Activated gamma-delta T cell treated with Interleukin-2 at 50 U/mL for 16 hours (primary cell): ENCODE data around the gene TMEM86B.
A peak's percentile ranks its signal among the peaks of the same experiment; 100 is the strongest.

Source experiments
- DNase-seq: peaks from one replicate; pipeline ENCODE4 v3.0.0-alpha.2; 2020

The TMEM86B gene, protein sequence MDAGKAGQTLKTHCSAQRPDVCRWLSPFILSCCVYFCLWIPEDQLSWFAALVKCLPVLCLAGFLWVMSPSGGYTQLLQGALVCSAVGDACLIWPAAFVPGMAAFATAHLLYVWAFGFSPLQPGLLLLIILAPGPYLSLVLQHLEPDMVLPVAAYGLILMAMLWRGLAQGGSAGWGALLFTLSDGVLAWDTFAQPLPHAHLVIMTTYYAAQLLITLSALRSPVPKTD

DNA sequence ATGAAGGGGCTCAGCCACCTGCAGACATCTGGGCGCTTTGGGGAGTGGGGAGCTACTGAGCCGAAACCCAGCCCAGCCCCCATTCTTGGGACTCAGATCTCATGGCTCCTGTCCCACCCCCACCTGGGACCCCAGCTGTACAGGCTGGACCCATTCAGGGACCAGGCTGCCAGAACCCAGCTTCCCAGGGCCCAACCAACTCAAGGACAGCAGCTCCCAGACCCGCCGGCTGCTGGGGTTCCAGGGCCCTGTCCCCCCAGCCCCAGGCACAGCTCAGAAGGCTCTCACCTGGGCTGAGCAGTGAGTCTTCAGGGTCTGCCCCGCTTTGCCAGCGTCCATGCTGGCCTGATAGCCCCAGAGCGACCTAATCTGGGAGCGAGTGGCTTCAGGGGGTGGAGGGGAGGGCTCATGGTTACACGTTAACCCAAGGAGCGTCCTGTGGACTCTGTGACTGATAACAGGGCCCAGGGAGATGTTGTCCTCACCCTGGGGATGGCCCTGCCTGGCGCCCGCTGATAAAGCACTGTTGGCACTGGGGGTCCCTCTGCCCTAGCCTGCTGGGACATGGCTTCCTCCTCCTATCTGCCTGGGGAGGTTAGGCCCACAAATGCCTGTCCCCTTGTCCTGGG is at the start of gene TMEM86B:
Gene TMEM86B (minus strand): TSS at position 361 of the 629 bp plus-strand sequence. CDS start 22 bp downstream, at position 339.
- DNase-seq, result no peak

DNA sequence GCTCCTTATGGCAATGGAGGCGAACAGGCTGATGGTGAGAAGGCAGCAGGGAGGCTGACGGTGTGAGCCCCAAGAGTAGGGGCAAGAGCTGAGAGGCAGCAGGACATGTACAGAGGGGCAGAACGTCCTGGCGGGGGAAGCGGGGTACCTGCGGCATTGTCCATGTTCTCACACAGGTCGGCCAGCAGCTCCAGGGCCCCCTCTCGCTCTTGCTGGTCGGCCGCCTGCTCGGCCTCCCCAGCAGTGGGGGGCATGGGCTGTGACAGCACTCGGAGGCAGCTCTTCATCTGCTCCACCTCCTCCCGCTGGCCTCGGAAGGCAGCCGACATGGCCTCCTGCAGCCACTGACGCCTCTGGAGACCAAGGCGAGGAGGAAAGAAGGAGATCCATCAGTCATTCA is 48.9 kb upstream of the TMEM86B start:
- no peak for DNase-seq

DNA sequence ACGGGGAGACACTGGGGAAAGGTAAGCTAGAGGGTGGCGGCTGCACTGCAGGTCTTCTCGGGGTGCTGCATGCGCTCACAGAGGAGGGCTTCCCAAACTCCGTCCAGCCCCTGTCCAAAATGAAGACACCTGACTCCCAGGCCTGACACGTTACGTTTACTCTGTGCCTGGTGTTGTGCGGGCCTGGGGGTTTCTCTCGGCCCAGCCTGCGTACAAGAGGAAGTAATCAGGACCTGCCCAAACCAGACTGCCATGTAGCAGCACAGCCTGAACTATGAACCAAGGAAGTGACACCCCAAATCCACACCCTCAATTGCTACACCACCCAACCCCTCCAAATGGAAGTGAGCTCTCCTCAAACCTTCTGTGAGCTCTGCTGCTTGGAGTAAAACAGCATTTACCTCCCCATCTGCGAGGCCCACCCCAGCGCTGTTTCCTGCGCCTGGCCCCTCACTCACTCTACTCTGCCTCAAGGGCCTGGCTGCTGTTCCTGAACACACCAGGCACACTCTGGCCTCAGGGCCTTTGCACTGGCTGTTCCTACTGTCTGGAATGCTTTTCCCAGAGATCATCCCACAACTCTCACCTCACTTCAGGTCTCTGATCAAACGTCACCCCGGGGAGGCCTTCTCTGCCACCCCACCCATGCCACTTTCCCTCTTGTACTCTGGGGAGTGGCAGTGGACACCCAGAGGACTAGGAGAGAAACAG is 48.3 kb upstream of the TMEM86B start:
- no peak for DNase-seq

DNA sequence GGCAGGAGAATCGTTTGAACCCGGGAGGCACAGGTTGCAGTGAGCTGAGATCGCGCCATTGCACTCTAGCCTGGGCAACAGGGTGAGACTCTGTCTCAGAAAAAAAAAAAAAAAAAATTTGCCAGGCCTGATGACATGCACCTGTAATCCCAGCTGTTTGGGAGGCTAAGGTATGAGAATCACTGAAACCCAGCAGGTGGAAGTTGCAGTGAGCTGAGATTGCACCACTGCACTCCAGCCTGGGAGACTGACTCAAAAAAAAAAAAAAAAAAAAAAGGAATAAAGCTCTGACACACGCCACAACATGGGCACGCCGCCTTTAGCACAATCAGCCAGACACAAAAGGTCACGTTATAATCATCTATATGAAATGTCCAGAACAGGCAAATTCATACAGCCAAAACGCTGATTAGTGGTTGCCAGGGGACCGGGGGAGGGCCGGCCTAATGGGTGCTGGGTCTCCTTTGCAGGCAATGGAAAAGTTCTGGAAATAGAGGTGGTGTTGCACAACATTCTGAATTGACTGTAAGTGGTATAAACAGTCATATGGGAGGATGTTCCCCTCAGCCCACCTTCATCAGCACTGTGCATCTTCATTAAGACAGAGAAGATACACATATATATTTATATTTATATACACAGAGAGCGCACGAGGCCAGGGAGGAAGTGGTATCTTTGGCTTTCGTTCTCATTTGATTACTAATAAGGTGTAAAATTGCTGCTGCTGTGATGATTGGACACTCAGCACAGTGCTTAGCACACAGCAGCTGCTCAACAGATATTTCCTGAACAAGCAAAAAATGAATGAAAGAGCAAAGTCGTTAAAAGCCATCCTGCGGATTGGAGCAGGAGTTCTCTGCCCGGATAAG is 47.5 kb upstream of the TMEM86B start:
- no peak for DNase-seq

DNA sequence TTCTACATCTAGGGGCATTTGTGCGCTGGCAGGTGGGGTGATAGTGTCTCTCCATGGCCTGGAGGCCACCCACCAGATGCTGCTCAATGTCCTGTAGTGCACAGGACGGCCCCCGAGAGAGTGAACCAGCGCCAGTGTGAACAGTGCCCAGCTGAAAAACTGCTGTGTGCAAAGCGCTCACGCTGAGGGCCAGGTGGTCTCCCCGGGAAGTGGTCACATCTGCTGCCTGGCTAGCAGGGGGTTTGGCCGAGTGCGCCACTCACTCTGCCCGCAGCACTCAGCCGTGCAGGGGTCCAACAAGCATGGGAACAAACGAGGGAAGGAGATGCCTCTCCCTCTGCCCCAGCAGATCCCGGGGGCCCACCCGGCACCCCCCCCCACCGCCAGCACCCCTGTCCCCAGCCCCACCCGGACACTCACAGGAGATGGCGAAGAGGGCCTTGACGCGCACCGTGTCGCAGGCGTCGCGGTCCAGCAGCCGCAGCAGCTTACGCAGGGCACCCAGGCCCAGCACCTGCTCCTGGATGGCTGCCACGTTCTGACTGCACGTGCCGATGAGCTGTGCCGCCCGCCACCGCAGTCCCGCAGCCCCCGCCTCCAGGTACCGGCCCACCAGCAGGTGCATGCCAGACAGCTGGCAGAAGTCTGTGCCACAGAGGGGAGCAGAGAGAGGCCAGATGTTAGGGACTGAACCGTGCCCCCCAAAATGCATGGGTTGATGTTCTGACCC is 45.6 kb upstream of the TMEM86B start:
- DNase-seq, result no peak

DNA sequence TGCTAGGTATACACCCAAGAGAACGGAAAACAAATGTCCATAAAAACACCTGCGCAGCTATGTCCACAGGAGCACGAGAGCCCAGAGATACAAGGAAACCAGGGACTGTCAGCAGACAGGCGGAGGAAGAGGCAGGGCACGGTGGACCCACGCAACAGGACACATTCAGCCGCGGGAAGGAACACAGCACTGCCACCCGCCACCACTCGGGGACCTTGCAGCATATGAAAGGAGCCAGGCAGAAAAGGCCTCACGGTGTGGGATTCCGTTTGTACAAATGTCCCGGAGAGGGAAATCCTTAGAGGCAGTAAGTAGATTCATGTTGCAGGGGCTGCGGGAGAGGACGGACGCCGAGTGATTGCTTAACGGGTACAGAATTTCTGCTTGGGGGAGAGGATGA is 43.6 kb upstream of the TMEM86B start:
- no peak for DNase-seq

DNA sequence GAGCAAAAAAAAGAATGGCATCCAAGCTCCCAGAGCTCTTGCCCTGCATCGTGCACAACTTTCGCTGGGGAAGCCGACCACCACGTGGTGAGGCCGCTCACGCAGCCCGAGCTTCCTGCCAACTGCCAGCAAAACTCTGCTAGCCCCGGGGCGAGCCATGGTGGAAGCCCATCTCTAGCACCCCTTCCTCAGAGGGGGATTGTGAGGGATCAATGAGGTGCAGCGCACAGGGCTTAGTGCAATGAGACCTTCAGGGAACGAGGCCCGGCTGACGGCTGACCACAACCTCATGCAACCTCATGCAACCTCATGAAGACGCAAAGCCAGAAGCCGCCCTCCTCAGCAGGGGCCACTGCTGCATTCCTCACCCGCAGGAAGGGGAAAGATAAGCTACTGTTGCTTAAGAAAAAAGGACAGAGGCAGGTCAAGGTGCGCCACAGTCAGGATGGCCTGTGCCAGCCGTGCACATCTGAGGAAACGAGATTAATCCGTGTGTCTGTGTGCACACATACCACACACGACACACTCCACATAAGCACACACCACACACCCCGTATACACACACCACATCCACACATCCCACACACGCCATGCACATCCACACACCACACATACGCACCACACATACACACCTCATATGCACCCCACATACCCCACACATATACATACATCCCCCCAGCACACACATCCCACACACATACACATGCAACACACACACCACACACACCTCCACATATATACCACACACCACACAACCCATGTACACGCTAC is 41.8 kb upstream of the TMEM86B start:
- DNase-seq, result no peak

DNA sequence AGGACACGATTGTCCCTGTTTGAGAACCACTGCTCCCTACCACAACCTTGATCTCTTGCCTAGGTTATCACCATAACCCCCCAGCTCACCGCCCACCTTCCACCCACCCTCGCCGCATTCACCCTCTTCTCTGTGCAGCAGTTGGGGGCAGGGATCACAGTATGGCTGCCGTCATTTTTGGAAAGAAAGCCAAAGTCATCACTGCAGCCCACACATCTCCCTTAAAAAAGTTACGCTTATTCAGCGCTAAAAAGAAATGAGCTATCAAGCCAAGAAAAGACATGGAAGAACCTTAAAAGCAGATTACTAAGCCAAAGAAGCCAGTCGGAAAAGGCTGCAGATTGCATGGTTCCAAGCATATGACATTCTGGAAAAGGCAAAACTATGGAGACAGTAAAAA is 40.7 kb upstream of the TMEM86B start:
- no peak for DNase-seq

DNA sequence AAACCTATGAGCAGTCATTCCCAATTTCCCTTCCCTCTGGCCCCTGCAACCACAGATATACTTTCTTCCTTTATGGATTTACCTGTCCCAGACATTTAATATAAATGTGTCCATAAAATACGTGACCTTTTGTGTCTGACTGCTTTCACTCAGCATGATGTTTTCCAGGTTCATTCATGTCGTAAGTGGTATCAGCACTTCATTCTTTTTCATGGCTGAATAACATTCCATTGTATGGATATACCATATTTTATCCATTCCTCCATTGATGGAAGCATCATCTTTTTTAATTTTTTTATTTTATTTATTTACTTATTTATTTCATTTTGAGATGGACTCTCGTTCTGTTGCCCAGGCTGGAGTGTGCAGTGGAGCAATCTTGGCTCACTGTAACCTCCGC is 38.3 kb upstream of the TMEM86B start:
- no peak for DNase-seq

DNA sequence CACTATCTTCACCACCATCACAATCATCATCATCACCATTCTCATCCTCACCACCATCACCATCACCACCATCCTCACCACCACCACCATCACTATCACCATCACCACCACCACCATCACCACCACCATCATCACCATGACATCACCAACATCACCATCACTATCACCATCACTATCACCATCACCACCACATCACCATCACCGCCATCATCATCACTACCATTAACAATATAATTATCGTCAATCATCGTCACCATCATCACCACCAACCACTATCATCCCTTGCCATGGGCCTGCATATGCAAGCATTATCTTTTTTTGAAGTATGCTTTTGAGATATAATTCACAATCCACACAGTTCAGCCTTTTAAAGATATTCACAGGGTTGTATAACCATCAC is 37.8 kb upstream of the TMEM86B start:
- DNase-seq, result no peak

DNA sequence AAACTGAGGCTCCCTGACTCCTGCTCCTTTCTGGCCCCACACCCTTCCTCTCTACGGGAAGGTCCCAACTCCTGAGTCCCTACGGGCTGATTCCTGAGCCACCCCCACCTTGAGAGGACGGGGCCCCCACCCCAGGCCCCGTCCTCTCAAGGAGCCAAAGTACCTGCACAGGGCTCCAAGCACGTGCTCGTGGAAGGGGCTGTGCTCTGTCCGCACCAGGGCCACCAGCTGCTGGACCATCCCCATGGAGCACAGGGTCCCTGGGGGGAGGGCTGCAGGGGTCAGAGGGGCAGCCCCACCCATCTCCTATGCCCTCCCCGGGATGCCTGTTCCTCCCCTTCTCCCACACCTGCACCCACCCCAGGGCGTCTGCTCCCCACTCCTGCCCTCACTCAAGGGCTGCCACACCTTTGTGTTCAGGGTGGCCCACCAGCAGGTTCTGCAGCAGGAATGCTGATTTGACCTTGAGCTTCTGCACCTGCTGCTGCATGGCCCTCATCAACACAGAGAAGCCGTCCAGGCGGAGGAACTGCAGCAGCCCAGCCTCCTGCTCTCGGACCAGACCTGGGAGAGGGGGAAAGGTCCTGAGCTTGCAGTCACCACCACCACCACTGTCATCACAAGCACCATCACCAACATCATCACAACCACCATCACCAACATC is 37.3 kb upstream of the TMEM86B start:
- no peak for DNase-seq

DNA sequence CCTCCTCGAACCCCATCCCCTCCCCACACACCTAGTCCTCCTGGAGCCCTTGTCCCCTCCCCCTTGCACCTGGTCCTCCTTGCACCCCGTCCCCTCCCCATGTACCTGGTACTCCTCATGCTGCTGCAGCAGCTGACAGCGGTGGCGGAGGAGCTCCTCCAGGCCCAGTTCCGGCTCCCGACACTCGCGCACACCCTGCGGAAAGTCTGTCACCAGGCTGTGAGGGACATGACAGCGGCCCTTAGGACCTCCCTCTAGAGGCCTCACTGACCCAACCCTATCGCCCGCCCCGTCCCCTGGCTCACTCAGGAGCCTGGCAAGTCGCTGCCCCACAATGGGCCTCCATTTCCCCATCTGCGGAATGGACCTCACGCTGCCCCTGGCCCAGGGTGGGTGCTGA is 36.6 kb upstream of the TMEM86B start:
- DNase-seq, result no peak

DNA sequence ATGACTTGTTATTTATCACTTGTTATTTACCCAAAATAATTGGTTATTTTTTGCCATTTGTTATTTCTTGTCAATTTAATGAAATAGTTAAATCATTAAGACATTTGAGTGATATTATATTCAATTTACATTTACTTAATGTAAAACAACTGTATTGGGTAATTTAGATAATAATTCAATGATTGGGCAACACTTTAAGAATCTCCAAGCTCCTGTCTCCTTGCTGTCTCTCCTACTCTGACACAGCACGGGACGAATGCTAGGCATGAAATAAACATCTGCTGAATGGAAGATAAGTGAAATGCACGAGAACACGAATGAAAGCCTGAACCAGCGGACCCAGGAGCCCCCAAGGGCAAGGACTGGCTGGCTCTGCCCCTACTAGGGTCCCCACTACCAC is 36.0 kb upstream of the TMEM86B start:
- no peak for DNase-seq

DNA sequence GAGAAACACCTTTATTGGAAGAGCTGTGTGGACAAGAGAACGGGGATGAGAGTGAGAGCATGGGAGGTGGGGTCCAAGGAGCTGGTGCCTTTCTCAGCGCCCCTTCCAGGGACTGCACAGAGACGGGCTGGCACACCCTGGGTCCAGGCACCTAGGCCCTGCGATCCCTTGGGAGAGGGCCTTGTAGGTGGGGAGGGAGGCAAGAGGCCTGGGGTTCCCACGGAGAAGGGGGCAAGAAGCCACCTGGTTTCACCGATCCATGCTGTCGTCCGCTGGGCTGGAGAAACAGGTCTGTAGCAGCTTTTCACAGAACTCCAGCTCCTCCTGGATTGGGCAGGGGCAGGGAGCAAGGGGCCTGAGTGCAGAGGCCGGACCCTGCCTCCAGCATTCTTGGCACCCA is 33.8 kb upstream of the TMEM86B start:
- DNase-seq, result no peak

DNA sequence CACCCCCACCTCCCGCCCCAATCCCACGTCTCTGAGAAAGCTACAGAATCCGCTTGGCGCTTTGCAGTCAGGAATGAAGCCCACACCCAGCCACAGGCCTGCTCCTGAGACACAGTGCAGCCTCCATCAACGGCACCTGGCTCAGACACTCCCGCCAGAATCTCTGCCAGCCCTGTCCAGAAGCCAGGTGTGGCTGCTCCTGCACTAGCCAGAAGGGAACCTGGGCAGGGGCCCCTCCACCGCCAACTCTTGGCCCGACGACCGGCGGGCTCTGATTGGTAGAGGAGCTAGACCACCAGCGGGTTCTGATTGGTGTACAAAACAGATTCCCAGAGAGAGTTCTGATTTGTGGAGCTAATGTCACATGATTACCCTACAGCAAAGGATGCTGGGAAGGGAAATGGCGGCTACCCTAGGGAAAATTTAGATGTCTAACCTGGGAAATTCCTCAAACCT is 33.1 kb upstream of the TMEM86B start:
- no peak for DNase-seq

DNA sequence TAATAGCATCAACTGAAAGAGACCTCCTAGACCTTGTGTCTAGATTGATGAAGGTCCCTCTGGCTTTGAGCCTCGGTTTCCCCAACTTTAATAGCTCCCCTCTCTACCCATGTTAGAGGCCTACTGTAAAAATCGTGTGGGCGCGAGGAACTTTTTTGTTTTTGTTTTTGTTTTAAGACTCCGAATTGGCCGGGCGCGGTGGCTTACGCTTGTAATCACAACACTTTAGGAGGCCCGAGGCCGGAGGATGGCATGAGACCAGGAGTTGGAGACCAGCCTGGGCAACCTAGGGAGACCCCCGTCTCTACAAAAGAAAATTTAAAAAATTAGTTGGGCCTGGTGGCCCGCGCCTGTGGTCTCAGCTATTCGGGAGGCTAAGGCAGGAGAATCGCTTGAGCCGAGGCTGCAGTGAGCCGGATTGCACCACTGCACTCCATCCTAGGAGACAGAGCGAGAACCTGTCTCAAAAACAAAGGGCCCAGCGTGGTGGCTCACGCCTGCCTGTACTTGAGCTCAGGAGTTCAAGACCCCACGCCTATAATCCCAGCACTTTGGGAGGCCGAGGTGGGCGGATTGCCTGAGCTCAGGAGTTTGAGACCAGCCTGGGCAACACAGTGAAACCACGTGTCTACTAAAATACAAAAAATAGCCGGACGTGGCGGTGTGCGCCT is 31.1 kb upstream of the TMEM86B start:
- no peak for DNase-seq

DNA sequence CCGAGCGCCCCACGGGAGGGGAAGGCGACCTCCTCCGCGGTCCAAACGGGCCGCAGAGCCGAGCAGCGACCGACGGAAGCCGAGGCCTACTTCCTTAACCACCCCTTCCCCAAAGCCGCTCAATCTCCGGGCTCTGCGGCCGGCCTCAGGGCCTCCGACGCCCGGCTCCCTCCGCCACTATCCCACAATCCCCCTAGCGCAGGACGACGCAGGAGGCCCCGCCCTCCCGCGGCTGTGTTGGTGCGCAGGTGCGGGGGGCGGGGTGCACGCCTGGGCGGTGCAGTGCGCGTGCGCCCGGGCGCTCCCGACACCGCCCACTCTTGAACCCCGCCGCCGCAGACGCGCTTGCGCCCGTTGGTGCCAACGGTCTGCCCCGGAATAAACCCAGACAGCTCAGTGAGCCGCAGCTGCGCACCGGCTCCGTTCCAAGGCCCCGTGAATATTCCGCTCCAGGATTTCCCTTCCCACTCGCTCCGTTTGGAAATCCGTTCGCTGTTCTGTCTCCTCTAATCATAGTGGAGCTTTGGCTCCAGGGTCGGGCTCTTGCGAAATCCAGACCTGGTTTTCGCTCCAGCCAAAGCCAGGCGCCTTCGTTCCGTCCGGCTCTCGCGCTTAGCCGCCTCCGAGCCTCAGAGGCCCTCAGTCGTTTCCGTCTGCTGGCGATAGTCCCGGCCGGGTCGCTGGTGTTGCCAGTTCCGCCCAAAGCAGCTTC is 30.4 kb upstream of the TMEM86B start, which contains the start of gene PPP6R1:
Gene PPP6R1 (minus strand): TSS at position 190 of the 712 bp plus-strand sequence. CDS start 11,914 bp downstream, outside the sequence.
- DNase-seq, result peak; percentile 93

DNA sequence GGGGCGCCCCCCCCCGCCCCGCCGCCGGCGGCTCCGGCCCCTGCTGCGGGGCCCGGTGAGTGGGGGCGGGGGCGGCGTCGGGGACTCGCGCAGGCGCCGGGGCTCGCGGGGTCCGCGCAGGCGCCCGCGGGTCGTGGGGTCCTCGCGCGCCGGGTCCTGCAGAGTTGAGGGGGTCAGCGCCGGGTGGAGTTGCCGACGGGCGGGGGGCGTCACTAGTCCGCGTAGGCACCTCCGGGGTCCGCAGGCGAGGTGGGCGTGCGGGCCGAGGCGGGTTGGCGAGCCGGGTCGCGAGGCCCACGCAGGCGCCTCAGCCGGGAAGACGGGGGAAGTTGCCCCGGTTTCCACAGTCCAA is 29.9 kb upstream of the TMEM86B start:
- peak; percentile 37 for DNase-seq

DNA sequence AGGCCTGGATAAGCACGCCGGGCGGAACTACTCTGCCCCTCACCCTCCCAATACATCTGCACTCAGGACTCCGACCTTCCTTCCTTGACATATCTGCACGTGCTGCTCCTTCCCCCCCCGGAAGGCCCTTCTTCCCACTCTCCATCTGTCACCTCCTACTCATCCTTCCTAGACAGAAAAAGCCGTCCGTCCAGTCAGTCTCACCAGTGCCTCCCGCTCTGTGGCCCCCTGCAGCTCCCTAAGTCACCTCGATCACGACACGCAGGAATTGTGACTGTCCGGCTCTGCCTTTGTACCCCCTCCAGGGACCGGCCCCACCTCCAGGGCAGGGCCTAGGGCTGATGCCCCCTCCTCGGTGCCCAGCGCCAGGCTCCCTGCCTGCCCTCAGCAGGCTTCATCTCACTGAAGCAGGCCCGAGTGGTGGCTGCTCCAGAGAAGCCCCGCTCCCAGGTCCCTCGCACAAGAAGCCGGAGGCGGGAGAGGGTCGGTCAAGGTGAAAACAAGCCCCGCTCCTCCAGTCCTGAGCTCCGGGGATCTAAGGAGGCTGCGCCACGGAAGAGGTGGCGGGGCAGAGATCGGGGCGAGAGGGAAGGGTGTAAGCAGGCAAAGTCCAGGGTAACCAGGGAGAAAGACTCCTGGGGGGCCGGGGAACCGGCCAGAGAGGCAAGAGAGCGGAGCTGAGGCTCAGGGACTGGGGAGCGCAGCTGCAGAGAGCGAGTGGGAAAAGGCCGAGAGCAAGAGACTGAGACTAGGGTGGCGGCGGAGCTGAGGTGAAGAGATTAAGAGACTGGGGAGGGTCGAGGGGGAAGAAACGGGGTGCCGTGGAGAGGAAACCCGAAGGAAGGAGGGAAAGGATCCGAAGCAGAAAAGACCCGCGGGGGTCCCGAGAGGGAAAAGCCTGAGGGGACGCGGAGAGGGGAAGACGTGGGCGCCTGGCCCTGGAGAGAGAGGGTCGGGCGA is 29.2 kb upstream of the TMEM86B start:
- no peak for DNase-seq
